Measurements from ENCODE around the gene DAP3.
"Not testable (repeated sequence)": the region's sequence is repeated elsewhere in the genome, so short reads cannot be mapped to it uniquely, and the experiment has no call there.

The DAP3 gene

DNA sequence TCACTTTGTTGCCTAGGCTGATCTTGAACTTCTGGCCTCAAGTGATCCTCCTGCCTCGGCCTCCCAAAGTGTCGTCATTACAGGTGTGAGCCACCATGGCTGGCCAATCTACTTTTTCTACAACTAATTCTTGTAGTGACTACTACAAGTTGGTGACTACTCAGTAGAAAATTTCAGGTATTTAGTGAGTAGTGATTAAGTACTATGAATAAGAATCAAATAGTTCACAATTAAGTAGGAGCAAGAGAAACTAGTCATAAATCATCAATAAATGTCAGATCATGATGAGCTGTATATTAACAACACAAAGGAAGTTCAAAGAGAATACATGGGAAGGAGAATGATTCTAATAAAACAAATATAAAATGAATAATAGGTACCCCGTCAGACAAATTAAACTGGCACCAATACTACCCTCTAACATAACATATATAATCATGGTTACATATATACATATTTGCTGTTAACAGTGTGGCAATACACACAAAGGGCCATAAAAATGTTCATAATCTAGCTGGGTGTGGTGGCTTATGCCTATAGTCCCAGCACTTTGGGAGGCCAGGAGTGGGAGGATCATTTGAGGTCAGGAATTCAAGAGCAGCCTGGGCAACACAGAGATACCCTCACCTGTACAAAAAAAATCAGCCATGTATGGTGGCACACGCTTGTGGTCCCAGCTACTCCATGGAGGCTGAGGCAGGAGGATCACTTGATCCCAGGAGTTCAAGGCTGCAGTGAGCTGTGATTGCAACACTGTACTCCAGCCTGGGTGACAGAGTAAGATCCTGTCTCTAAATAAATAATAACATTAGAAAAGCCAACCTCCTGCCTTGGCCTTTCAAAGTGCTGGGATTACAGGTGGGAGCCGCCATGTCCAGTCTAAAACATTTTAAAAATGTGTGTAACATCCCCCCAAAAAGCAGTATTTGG, 19.4 kb upstream of the DAP3 start:
- H3K36me3 Mint-ChIP-seq = peaks cover 2% of the 10 kb centered on the region

GRCh38 chr1:155671750-155672149, 17.1 kb upstream of the DAP3 start:
- H3K4me1 Mint-ChIP-seq (ENCODE audit: low read depth) = no peaks in the 10 kb centered on the region
- H3K27ac Mint-ChIP-seq = no peak overlapping the region
- H3K9me3 Mint-ChIP-seq (ENCODE audit: low read depth) = no peaks in the 10 kb centered on the region
- H3K27me3 Mint-ChIP-seq = no peaks in the 10 kb centered on the region
- no peak overlapping the region for H3K4me3 Mint-ChIP-seq
- H3K36me3 Mint-ChIP-seq = peaks cover 2% of the 10 kb centered on the region

More for the DNA sequence above, 19.4 kb upstream of the DAP3 start:
- Mint-ChIP-seq H3K4me3 (no peak overlapping the region), H3K9me3 (ENCODE audit: low read depth) (no peaks in the 10 kb centered on the region), H3K4me1 (ENCODE audit: low read depth) (no peaks in the 10 kb centered on the region), H3K27ac (no peak overlapping the region), H3K27me3 (no peaks in the 10 kb centered on the region)

DNA sequence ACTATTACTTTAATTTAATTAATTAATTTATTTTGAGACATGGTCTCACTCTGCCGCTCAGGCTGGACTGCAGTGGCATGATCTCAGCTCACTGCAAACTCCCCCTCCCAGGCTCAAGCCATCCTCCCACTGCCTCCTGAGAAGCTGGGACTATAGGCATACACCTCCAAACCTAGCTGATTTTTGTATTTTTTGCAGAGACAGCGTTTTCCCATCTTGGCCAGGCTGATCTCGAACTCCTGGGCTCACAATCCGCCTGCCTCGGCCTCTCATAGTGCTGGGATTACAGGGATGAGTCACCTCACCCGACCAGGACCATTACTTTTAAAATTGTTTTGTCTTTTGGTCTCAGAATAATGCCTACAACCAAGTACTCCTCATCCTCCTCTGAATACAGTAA, 15.9 kb upstream of the DAP3 start:
- Mint-ChIP-seq H3K4me1 (ENCODE audit: low read depth) (no peaks in the 10 kb centered on the region), H3K9me3 (ENCODE audit: low read depth) (no peaks in the 10 kb centered on the region), H3K27ac (no peak overlapping the region), H3K27me3 (no peaks in the 10 kb centered on the region), H3K36me3 (peaks cover 2% of the 10 kb centered on the region), H3K4me3 (no peak overlapping the region)

DNA sequence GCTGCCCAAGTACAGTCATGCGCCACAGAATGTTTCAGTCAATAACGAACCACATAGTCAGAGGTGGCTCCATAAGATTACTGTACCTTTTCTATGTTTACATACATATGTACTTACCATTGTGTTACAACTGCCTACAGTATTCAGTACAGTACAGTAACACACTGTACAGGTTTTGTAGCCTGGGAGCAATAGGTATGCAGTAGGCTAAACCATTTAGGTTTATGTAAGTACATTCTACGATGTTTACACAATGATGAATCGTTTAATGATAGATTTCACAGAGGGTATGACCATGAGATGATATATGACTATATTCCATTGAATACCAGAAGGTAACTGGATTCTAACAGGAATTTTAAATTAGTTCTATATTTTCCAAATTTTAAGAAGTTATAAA, 10.9 kb upstream of the DAP3 start:
- H3K4me3 Mint-ChIP-seq = no peak overlapping the region
- H3K36me3 Mint-ChIP-seq = peaks cover 2% of the 10 kb centered on the region
- H3K27me3 Mint-ChIP-seq = no peaks in the 10 kb centered on the region
- peak overlapping the region; percentile 3 for H3K27ac Mint-ChIP-seq
- peaks cover 17% of the 10 kb centered on the region for H3K4me1 Mint-ChIP-seq (ENCODE audit: low read depth)
- H3K9me3 Mint-ChIP-seq (ENCODE audit: low read depth) = no peaks in the 10 kb centered on the region

GRCh38 chr1:155678992-155679391, 9.9 kb upstream of the DAP3 start:
- H3K27me3 Mint-ChIP-seq; H3K9me3 Mint-ChIP-seq (ENCODE audit: low read depth); H3K36me3 Mint-ChIP-seq; H3K4me3 Mint-ChIP-seq: not testable (repeated sequence)
- H3K27ac Mint-ChIP-seq = peak overlapping the region; percentile 34
- H3K4me1 Mint-ChIP-seq (ENCODE audit: low read depth) = peaks cover 27% of the 10 kb centered on the region

DNA sequence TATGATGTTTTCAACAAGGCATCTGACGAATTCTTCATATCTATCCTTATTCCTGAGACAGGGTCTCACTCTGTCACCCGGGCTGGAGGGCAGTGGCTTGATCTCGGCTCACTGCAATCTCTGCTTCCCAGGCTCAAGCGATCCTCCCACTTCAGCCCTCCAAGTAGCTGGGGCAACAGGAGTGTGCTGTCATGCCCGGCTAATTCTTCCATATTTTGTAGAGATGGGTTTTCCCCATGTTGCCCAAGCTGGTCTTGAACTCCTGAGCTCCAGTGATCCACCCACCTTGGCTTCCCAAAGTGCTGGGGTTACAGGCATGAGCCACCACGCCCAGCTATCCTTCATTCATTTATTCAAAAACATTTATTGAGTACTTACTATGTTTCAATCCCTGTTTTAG, 8.4 kb upstream of the DAP3 start:
- Mint-ChIP-seq H3K9me3 (ENCODE audit: low read depth) (no peaks in the 10 kb centered on the region), H3K4me3 (no peak overlapping the region), H3K27ac (peak overlapping the region; percentile 68), H3K4me1 (ENCODE audit: low read depth) (peaks cover 42% of the 10 kb centered on the region), H3K36me3 (peaks cover 2% of the 10 kb centered on the region), H3K27me3 (no peaks in the 10 kb centered on the region)

DNA sequence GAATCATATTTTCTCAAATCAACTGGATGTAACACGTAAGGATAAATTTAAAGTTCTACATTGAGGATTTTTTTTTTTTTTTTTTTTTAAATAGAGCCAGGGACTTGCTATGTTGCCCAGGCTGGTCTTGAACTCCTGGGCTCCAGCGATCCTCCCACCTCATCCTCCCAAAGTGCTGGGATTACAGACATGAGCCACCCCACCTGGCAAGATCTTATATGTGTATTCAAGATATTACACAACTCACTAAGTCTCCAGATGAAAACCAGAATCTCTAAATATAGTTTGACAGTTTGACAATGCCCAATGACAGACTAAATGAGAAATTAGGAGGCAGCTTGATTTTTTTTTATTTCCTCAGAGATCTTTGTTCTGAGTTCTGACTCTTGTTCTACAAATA, 7.1 kb upstream of the DAP3 start:
- Mint-ChIP-seq H3K27ac (peak overlapping the region; percentile 68), H3K4me1 (ENCODE audit: low read depth) (peaks cover 52% of the 10 kb centered on the region), H3K4me3 (no peak overlapping the region), H3K9me3 (ENCODE audit: low read depth) (no peaks in the 10 kb centered on the region), H3K36me3 (no peaks in the 10 kb centered on the region), H3K27me3 (no peaks in the 10 kb centered on the region)

DNA sequence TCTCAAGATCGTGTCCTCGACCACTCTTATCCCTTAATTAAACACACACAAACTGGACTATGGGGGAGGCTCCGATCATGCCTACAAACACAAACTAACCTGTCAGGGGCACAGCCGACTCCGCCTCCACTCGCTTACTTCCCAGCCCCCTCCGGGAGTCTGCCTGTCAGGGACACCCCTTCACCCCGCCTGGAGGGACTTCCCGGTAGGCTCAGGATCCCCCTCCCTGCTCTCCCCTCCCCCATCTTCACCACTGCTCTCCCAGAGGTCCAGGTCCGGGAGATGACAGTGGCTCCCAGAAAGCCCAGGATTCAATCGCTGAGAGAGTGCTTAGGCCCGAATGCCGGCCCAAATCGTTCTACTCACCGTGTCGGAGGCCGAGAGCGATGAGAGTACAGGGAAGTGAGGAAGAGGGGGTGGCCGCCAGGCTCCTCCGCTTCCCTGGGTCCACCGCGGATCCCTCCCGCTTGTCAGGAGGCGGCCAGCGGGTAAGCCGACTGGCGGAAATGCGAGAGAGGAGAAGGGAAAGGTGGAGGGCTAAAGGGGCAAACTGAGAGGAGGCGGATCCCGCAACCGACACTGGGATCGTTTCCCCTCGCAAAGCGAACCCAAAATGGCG, 1.1 kb upstream of the DAP3 start:
- H3K36me3 Mint-ChIP-seq = peaks cover 16% of the 10 kb centered on the region

DNA sequence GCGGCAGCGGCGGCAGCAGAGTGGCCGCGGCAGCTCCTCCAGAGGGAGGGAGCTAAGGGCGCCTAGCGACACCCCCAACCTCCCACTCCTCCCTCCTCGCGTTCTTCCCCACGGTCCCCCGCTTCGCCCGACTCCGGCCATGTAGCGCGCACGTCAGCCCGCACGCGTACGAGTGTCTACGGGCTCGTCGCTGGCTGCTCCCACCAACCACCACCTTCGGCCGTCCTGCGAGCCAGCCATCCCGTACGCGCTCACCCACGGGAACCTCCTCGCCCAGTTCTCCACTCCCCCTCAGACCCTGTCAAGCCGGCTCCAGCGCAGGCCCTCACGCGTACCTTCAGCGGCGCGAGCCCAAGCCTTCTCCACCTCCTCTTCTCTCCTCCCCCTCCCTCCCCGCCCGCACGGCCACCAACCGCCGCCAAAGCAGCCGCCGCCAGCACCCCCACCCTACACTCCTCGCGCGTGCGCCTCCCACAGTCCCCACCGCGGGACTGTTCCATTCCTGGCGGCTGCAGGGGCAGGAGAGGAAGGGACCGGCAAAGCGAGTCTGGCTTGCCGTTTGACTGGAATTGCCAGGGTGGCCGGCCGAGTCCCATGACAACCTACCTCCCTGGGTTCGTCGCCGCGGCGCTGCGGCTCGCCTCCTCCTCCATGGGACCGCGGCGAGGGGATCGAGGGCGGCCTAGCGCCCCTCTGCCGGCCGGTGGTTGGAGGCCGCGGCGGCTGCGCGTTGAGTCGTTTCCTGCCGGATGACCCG, 389 bp upstream of the DAP3 start, which contains the start of gene YY1AP1:
TSS of gene YY1AP1 (minus strand) at position 451 of the 757 bp plus-strand sequence. CDS start 8,338 bp downstream, outside the sequence.
- Mint-ChIP-seq H3K36me3 (peaks cover 16% of the 10 kb centered on the region), H3K27ac (peak within 1 kb of the TSS; percentile 97), H3K4me3 (peak within 1 kb of the TSS; percentile 96), H3K9me3 (ENCODE audit: low read depth) (no peaks in the 10 kb centered on the region), H3K27me3 (no peaks in the 10 kb centered on the region), H3K4me1 (ENCODE audit: low read depth) (peaks cover 70% of the 10 kb centered on the region)

More for the DNA sequence above, 1.1 kb upstream of the DAP3 start:
- H3K27ac Mint-ChIP-seq = peak overlapping the region; percentile 97
- H3K9me3 Mint-ChIP-seq (ENCODE audit: low read depth); H3K27me3 Mint-ChIP-seq: not testable (repeated sequence)
- H3K4me1 Mint-ChIP-seq (ENCODE audit: low read depth) = peaks cover 70% of the 10 kb centered on the region
- H3K4me3 Mint-ChIP-seq = peak overlapping the region; percentile 96

DNA sequence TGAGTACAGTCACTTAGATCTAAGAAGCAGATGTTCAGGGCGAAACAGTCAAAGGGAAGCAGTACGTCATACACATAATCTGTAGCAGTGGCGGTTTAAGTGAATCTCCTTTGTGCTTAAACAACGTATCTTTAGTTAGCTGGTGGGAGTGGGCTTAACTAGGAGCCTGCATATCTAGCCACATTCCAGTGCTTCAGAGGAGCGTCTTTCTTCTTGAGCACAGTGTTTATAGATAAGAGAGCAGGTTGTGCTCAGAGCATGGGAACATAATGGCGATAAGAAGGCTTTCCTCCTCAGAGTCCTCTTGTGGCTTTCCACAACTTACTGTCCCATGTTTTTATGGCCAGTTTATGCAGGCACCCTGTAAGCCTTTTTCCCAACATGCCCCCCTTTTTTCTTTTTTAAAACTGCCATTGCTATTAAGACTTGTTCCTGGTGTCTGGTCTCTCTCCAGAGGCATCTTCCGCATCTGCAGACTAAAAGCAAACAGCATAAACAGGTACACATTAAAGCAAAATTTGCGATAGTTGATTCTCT, 3.2 kb downstream of the DAP3 start:
- Mint-ChIP-seq H3K27me3 (no peaks in the 10 kb centered on the region), H3K27ac (no peak overlapping the region), H3K4me3 (peak overlapping the region; percentile 96), H3K36me3 (peaks cover 22% of the 10 kb centered on the region), H3K9me3 (ENCODE audit: low read depth) (no peaks in the 10 kb centered on the region), H3K4me1 (ENCODE audit: low read depth) (peaks cover 69% of the 10 kb centered on the region)

DNA sequence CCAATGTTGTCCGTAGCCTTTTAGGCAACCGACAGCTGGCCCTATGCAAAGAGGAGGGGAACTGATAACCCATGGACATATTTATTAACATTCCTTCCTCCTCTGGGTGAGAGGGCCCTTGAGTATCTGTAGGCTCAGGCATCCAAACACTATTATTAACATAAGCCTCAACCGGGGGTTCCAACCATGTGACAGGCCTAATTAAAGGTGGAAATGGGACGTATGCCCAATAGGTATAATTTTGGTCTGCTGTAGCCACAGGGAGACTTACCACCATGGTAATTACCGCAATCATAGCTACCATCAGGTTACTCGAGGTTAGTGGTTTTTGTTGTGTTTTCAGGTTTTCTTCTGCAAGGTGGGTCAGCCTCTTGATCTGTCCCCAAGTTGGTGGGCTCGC, 5.3 kb downstream of the DAP3 start:
- Mint-ChIP-seq H3K27me3 (no peaks in the 10 kb centered on the region), H3K9me3 (ENCODE audit: low read depth) (no peaks in the 10 kb centered on the region), H3K36me3 (peaks cover 26% of the 10 kb centered on the region), H3K27ac (no peak overlapping the region), H3K4me3 (peak overlapping the region; percentile 58), H3K4me1 (ENCODE audit: low read depth) (peaks cover 82% of the 10 kb centered on the region)

GRCh38 chr1:155695072-155695471, 6.2 kb downstream of the DAP3 start:
- peaks cover 26% of the 10 kb centered on the region for H3K36me3 Mint-ChIP-seq
- no peaks in the 10 kb centered on the region for H3K9me3 Mint-ChIP-seq (ENCODE audit: low read depth)
- H3K27ac Mint-ChIP-seq = no peak overlapping the region
- H3K27me3 Mint-ChIP-seq = no peaks in the 10 kb centered on the region
- peaks cover 77% of the 10 kb centered on the region for H3K4me1 Mint-ChIP-seq (ENCODE audit: low read depth)
- peak overlapping the region; percentile 58 for H3K4me3 Mint-ChIP-seq

DNA sequence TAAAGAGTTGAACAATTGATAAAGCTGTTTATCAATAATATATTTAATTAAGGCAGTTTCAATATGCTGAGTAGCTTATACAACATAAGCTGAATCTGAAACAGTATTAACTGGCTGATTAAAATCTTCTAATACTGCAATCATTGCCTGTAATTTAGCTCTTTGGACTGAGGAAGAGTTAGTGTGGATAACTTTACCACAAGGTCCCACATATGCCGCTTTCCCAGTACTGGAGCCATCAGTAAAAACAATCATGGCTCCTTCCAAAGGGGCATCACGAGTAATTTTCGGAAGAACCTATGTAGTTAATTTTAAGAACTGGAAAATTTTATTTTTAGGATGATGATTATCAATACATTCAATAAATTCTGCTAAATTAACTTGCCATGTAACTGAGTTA, 6.7 kb downstream of the DAP3 start:
- no peaks in the 10 kb centered on the region for H3K9me3 Mint-ChIP-seq (ENCODE audit: low read depth)
- H3K4me3 Mint-ChIP-seq = no peak overlapping the region

GRCh38 chr1:155696524-155696923, 7.6 kb downstream of the DAP3 start:
- peaks cover 66% of the 10 kb centered on the region for H3K4me1 Mint-ChIP-seq (ENCODE audit: low read depth)
- no peaks in the 10 kb centered on the region for H3K27me3 Mint-ChIP-seq
- H3K4me3 Mint-ChIP-seq = no peak overlapping the region
- H3K9me3 Mint-ChIP-seq (ENCODE audit: low read depth) = no peaks in the 10 kb centered on the region
- H3K36me3 Mint-ChIP-seq = peaks cover 20% of the 10 kb centered on the region
- H3K27ac Mint-ChIP-seq = no peak overlapping the region

More for the DNA sequence above, 6.7 kb downstream of the DAP3 start:
- H3K27ac Mint-ChIP-seq = no peak overlapping the region
- no peaks in the 10 kb centered on the region for H3K27me3 Mint-ChIP-seq
- H3K36me3 Mint-ChIP-seq = peaks cover 26% of the 10 kb centered on the region
- peaks cover 74% of the 10 kb centered on the region for H3K4me1 Mint-ChIP-seq (ENCODE audit: low read depth)
